Measurements from ENCODE around the gene TP53I3. TPM values are rescaled to one million over a fixed set of nuclear protein-coding genes. Genes with fewer than 3 reads are reported as not detected.
"Not testable (repeated sequence)": the region's sequence is repeated elsewhere in the genome, so short reads cannot be mapped to it uniquely, and the experiment has no call there.

The TP53I3 gene
- total RNA-seq, 3 donors from 2014 or later = 19.2 to 24.3 (median 19.6) TPM

DNA sequence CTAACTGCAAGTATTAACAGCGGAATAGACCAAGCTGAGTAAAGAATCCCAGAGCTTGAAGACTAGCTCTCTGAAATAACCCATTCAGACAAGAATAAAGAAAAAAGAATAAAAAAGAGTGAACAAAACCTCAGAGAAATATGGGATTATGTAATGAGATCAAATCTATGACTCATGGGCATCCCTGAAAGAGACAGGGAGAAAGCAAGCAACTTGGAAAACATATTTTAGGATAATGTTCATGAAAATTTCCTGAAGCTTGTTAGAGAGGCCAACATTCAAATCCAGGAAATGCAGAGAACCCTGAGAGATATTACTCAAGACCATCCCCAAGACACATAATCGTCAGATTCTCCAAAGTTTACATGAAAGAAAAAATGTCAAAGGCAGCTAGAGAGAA is 21.2 kb upstream of the TP53I3 start:
- TF ChIP-seq, protein P1, sequence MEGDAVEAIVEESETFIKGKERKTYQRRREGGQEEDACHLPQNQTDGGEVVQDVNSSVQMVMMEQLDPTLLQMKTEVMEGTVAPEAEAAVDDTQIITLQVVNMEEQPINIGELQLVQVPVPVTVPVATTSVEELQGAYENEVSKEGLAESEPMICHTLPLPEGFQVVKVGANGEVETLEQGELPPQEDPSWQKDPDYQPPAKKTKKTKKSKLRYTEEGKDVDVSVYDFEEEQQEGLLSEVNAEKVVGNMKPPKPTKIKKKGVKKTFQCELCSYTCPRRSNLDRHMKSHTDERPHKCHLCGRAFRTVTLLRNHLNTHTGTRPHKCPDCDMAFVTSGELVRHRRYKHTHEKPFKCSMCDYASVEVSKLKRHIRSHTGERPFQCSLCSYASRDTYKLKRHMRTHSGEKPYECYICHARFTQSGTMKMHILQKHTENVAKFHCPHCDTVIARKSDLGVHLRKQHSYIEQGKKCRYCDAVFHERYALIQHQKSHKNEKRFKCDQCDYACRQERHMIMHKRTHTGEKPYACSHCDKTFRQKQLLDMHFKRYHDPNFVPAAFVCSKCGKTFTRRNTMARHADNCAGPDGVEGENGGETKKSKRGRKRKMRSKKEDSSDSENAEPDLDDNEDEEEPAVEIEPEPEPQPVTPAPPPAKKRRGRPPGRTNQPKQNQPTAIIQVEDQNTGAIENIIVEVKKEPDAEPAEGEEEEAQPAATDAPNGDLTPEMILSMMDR (IDR thresholded peaks at IDR 0.05) = no peak
- TF ChIP-seq POLR2A (IDR thresholded peaks at IDR 0.05) = no peak
- TF ChIP-seq POLR2AphosphoS5 (IDR thresholded peaks at IDR 0.05) = no peak

DNA sequence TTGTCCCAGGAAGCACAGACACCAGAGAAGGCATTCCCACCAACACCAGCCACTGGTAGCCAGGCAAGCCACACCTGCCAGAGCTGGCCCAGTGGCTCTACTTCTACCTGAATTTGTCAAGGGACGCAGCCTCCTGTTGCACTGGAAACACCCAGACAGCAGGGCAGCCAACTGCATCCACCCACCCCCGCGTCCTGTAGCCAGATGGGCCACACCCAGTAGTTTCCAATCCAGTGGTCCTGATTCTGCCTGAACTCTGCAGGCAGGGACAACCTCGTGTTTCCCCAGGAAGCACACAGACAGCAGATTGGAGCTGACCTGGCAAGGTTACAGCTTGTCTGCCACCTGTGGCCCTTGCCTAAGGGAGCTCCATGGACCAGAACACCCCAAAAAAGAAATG is 20.3 kb upstream of the TP53I3 start:
- intact Hi-C loops (cut with DNase I; ENCODE audit: low total_unique reads) = no loop called here
- no peaks in the 10 kb centered on the region for H3K36me3 ChIP-seq
- no peak overlapping the region for H3K27ac ChIP-seq
- H3K9me3 ChIP-seq = no peaks in the 10 kb centered on the region
- no peak overlapping the region for H3K4me3 ChIP-seq
- TF ChIP-seq POLR2AphosphoS5 (IDR thresholded peaks at IDR 0.05) (no peak), POLR2A (IDR thresholded peaks at IDR 0.05) (no peak)
- TF ChIP-seq, protein P1 (IDR thresholded peaks at IDR 0.05) = no peak
- no peaks in the 10 kb centered on the region for H3K4me1 ChIP-seq
- no peak for DNase-seq (ENCODE audit: low spot score in 2 of 2)
- no peaks in the 10 kb centered on the region for H3K27me3 ChIP-seq

More for the DNA sequence above, 21.2 kb upstream of the TP53I3 start:
- no peak overlapping the region for H3K4me3 ChIP-seq
- no peaks in the 10 kb centered on the region for H3K36me3 ChIP-seq
- H3K4me1 ChIP-seq = no peaks in the 10 kb centered on the region
- no peak for DNase-seq (ENCODE audit: low spot score in 2 of 2)
- no peaks in the 10 kb centered on the region for H3K9me3 ChIP-seq
- no peak overlapping the region for H3K27ac ChIP-seq
- H3K27me3 ChIP-seq = no peaks in the 10 kb centered on the region
- intact Hi-C loops (cut with DNase I; ENCODE audit: low total_unique reads) = no loop called here

DNA sequence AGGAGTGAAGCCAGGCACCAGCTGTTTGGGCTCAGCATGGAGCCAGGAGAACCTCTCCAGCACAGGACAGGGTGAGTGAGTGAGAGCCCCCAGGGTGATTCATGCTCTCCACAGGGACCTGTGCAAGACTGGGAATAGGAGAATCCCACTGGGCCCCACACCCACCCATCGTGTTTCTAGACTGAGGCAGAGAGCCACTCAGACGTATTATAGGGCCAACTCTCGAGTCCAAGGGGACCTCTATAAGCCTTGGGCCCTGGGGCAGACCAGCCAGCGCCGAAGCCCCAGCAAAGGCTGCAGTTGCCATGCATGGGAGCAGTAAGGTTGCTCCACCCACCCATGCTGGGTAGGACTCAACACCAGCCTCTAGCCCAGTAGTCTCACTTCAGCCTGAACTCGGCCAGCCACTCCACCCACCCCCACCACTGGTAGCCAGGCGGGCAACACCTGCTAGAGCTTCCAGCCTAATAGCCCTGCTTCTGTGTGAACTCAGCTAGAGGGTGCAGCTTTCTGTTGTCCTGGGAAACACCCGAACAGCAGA is 19.5 kb upstream of the TP53I3 start:
- H3K36me3 ChIP-seq = no peaks in the 10 kb centered on the region
- no peak for TF ChIP-seq POLR2A (IDR thresholded peaks at IDR 0.05)
- no peak for TF ChIP-seq POLR2AphosphoS5 (IDR thresholded peaks at IDR 0.05)
- no peak overlapping the region for H3K4me3 ChIP-seq
- intact Hi-C loops (cut with DNase I; ENCODE audit: low total_unique reads) = no loop called here
- DNase-seq (ENCODE audit: low spot score in 2 of 2) = no peak
- H3K4me1 ChIP-seq = no peaks in the 10 kb centered on the region
- H3K27me3 ChIP-seq = no peaks in the 10 kb centered on the region
- no peak overlapping the region for H3K27ac ChIP-seq
- no peaks in the 10 kb centered on the region for H3K9me3 ChIP-seq

DNA sequence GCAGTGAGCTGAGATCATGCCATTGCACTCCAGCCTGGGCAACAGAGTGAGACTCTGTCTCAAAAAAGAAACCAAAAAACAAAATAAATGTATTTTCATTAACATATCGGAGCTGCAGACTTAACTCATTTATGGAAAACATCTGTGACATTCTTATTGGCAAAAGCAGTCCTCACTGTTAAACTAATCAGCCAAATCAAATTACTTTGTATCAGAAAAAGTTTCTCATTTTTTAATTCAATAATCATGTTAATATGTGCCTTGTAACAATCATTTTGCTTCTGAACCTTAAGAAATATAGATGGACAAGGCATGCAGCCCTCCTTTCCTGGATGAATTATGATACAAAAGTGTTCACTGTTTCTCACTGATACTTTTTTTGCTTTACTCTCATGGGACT is 18.0 kb upstream of the TP53I3 start:
- H3K4me3 ChIP-seq = no peak overlapping the region
- intact Hi-C loops (cut with DNase I; ENCODE audit: low total_unique reads) = no loop called here
- H3K36me3 ChIP-seq = no peaks in the 10 kb centered on the region
- no peaks in the 10 kb centered on the region for H3K27me3 ChIP-seq
- no peaks in the 10 kb centered on the region for H3K9me3 ChIP-seq
- H3K27ac ChIP-seq = no peak overlapping the region
- no peak for DNase-seq (ENCODE audit: low spot score in 2 of 2)
- H3K4me1 ChIP-seq = no peaks in the 10 kb centered on the region
- TF ChIP-seq, protein P1 (IDR thresholded peaks at IDR 0.05) = no peak
- TF ChIP-seq POLR2A (IDR thresholded peaks at IDR 0.05) (no peak), POLR2AphosphoS5 (IDR thresholded peaks at IDR 0.05) (no peak)

DNA sequence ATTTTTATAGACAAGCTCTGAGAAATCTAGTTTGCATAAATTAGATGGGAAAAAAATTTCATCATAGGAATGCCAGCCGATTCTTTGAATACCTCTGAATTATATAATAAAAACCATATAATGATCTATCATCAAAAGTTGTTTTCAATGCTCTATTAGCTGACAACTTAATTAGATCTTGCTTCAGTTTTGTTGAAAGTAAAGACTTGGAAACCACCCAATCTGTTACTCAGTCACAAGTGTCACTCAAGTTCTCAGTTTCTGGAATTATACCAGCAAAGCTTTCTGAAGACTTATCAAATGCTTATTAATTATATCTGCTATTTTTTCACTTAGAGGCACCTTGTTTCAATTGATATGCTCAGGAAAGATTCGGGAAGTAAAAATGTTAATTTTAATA is 17.4 kb upstream of the TP53I3 start:
- no peak for DNase-seq (ENCODE audit: low spot score in 2 of 2)
- intact Hi-C loops (cut with DNase I; ENCODE audit: low total_unique reads) = no loop called here
- Histone ChIP-seq H3K4me3 (no peak overlapping the region), H3K9me3 (no peaks in the 10 kb centered on the region), H3K27ac (no peak overlapping the region), H3K27me3 (no peaks in the 10 kb centered on the region), H3K4me1 (no peaks in the 10 kb centered on the region), H3K36me3 (no peaks in the 10 kb centered on the region)
- no peak for TF ChIP-seq POLR2A (IDR thresholded peaks at IDR 0.05)
- TF ChIP-seq, protein P1 (IDR thresholded peaks at IDR 0.05) = no peak
- no peak for TF ChIP-seq POLR2AphosphoS5 (IDR thresholded peaks at IDR 0.05)

DNA sequence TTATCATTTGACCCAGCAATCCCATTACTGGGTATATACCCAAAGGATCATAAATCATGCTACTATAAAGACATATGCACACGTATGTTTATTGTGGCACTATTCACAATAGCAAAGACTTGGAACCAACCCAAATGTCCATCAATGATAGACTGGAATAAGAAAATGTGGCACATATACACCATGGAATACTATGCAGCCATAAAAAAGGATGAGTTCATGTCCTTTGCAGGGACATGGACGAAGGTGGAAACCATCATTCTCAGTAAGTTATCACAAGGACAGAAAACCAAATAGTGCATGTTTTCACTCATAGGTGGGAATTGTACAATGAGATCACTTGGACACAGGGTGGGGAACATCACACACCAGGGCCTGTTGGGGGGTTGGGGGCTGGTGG is 16.1 kb upstream of the TP53I3 start:
- H3K36me3 ChIP-seq; DNase-seq (ENCODE audit: low spot score in 2 of 2); H3K4me3 ChIP-seq; H3K4me1 ChIP-seq; H3K9me3 ChIP-seq; H3K27me3 ChIP-seq; intact Hi-C loops (cut with DNase I; ENCODE audit: low total_unique reads); H3K27ac ChIP-seq: not testable (repeated sequence)

DNA sequence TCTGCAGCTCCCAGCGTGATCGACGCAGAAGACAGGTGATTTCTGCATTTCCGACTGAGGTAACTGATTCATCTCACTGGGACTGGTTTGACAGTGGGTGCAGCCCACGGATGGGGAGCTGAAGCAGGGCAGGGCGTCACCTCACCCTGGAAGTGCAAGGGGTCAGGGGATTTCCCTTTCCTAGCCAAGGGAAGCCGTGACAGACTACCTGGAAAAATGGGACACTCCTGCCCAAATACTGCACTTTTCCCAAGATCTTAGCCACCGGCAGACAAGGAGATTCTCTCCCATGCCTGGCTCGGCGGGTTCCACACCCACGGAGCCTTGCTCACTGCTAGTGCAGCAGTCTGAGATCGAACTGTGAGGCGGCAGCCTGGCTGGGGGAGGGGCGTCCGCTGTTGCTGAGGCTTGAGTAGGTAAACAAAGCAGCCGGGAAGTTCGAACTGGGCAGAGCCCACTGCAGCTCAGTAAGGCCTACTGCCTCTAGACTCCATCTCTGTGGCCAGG is 10.6 kb upstream of the TP53I3 start:
- H3K36me3 ChIP-seq; H3K9me3 ChIP-seq; DNase-seq (ENCODE audit: low spot score in 2 of 2); intact Hi-C loops (cut with DNase I; ENCODE audit: low total_unique reads); H3K27ac ChIP-seq; H3K4me1 ChIP-seq; H3K4me3 ChIP-seq; H3K27me3 ChIP-seq: not testable (repeated sequence)

DNA sequence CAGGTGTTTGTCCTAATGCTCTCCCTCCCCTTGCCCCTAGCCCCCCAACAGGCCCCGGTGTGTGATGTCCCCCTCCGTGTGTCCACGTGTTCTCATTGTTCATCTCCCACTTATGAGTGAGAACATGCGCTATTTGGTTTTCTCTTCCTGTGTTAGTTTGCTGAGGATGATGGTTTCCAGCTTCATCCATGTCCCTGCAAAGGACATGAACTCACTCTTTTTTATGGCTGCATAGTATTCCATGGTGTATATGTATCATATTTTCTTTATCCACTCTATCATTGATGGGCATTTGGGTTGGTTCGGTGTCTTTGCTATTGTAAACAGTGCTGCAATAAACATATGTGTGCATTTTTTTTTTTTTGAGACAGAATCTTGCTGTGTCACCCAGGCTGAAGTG is 8.6 kb upstream of the TP53I3 start:
- intact Hi-C loops (cut with DNase I; ENCODE audit: low total_unique reads); DNase-seq (ENCODE audit: low spot score in 2 of 2); H3K27ac ChIP-seq; H3K4me1 ChIP-seq; H3K27me3 ChIP-seq; H3K9me3 ChIP-seq; H3K36me3 ChIP-seq; H3K4me3 ChIP-seq: not testable (repeated sequence)

Measured in breast epithelium (tissue), 4 donors.